Fibroblast of skin of left quadriceps (primary cell): ENCODE results near the gene DHX16.
"Not testable (repeated sequence)": the region's sequence is repeated elsewhere in the genome, so short reads cannot be mapped to it uniquely, and the experiment has no call there.

Experiments
- DNase-seq, 2 experiments: peaks; one replicate each; pipeline ENCODE4 v3.0.0-alpha.2; 2013; ENCODE audit warnings: low read depth in 2 of 2

Gene DHX16

DNA sequence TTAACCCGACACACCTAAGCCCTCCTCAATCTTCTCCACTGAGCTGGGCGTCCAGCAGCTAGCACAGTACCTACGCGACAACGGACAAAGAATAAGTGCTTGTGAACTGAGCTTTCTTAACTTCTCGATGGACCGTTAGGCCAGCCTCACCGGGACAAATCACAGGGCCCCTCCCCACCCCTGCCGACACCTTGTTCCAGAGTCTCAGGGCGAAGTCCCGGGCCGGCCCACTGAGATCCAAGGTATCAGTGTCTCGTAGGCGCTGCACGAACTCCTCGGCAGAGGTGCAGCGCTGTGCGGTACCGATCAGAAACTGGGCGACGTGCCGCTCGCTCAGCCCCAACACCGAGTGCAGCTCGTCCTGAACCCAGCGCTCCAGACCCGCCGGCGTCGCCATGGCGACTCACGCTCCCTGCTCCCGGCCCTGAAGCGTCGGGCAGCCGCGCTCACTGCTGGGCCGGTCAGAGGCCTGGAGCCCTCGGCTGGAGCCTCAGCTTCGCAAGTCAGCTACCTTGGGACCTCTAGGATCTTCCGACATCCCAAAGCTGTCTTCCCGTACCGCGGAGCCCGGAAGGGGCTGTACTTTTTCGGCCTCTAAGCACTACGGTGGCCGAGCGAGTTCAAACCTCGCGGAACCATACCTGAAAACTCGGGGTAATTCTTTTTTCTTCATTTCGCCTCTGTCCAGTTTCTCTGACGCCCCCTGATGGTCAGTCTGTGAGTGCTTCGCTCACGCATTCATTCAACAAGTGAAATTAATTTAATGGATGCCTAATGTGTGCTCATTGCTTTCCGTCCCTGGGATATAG is at the start of gene DHX16:
DHX16 (minus strand) TSS at position 562 of the 809 bp plus-strand sequence; CDS start at position 397, 165 bp downstream.
- DNase-seq, result peak; percentile 97 to 98

GRCh38 chr6:30722025-30722279 is 49.1 kb upstream of the DHX16 start:
- DNase-seq, result not testable (repeated sequence)

GRCh38 chr6:30721198-30722024 is 48.6 kb upstream of the DHX16 start:
- peak; percentile 79 to 84 for DNase-seq

DNA sequence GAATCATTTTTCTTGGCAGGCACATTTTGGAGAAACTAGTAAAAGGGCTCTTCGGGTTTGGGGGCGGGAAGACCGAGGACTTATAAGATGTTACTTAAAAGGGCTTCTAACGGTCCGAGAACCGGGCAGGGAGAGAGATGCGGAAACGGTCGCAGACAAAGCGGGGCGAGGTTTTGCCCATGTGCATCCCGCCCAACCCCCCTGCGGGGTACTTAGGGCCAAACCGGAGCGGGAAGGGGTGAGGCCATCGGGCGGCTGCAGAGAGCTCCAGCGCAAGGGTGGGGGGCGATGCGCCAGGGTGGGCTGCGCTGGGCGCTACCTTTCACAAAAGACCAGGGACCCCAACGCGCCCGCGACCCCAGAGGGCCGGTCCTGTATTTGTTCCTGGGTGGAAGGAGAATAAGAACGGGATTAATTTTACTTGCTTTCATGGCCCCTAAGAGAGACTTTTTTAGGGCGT is 48.0 kb upstream of the DHX16 start:
- no peak for DNase-seq

- peak; percentile 96 for DNase-seq
Observed at GRCh38 chr6:30719791-30720737, 47.3 kb upstream of the DHX16 start, which contains the start of gene TUBB. Gene TUBB, plus strand, starts transcription at chr6:30720352. Its CDS starts 155 bp downstream, at chr6:30720507.

GRCh38 chr6:30719356-30719755 is 46.5 kb upstream of the DHX16 start:
- DNase-seq, result no peak

GRCh38 chr6:30717845-30718720 is 45.3 kb upstream of the DHX16 start:
- not testable (repeated sequence) for DNase-seq

- peak; percentile 100 for DNase-seq
Observed at GRCh38 chr6:30717129-30717844, 44.5 kb upstream of the DHX16 start, which contains the start of gene MDC1. Gene MDC1, minus strand, starts transcription at chr6:30717281. Its CDS starts 2,106 bp downstream, at chr6:30715175.

GRCh38 chr6:30716879-30717128 is 44.0 kb upstream of the DHX16 start:
- DNase-seq, result no peak

DNA sequence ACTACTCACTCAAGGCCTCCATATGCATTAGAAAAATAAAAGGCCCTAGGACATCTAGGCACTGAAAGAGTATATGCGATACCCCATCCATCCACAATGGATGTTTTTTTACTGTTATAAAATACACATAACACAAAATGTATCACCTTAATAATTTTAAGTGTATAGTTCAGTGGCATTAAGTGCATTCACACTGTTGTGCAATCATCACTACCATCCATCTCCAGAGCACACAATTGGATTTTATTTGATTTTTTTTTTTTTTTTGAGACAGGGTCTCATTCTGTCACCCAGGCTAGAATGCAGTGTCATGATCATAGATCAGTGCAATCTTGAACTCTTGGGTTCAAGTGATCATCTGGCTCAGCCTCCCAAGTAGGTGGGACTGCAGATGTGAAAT is 41.5 kb upstream of the DHX16 start:
- DNase-seq, result no peak

GRCh38 chr6:30712441-30712945 is 39.7 kb upstream of the DHX16 start:
- no peak for DNase-seq

DNA sequence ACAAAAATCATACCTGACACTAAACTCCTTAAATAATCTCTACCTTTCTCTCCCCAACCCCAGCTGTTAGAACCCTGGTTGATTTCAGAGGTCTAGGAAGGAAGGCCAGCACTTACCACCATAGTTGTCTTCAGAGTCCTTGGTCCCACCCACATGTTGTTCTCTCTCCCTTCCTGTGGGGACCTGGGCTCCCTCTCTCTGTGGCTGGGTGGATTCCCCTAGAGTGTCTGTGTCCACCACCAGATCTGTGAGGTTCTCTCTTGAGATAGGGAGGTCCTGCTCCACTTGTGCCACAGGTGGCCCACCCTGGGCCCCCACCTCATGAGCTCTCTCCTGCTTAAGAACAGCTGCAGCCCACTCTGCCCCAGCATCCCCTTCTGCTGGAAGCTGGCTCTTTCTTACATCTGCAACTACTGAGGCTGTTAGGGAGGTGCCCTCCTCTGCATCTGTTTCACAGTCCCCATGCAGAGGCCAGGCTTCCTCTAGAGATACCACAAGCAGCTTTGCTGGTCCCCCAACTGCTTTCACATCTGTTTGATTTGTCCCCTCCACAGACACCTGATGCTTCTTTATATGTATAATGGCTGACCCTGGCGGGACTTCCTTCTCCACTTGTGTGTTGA is 39.1 kb upstream of the DHX16 start:
- no peak for DNase-seq

DNA sequence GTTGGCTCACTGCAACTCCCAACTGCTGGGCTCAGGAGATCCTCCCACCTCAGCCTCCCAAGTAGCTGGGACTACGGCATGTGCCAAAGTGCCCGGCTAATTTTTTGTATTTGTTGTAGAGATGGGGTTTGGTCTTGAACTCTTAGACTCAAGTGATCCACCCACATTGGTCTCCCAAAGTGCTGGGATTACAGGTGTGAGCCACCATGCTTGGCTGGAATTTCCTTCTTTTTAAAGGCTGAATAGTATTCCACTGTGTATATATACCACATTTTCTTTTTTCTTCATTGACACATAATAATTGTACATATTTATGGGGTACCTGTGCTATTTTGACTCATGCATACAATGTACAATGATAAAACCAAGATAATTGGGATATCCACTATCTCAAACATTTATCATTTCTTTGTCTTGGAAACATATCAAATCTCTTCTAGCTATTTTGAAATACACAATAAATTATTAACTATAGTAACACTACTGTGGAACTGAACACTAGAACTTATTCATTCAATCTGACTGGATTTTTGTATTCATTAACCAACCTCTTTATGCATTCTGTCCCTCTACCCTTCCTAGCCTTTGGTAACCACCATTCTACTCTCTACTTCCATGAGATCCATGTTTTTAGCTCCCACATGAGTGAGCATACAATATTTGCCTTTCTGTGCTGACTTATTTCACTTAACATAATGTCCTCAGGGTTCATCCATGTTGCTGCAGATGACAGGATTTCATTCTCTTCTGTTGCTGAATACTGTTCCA is 36.5 kb upstream of the DHX16 start:
- DNase-seq, result no peak

GRCh38 chr6:30707281-30707850 is 34.6 kb upstream of the DHX16 start:
- DNase-seq, result no peak

DNA sequence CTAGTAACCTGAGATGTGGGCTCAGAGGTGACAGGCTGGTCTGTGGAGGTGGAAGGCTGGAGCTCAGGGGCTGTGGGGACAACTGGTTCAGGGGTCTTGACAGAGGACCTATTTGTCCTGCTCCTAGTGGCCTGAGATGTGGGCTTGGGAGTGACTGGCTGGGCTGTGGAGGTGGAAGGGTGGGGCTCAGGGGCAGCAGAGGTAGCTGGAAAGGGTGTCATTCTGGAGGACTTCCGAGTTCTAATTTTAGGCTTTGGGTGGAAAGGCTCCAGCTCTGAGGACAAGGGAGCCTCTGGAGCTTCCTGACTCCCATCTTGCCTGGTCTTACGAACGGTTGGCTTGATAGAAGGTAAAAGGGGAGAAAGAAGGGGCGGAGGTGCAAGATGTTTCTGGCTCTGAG is 32.8 kb upstream of the DHX16 start:
- DNase-seq, result no peak

- DNase-seq, result no peak
Observed at GRCh38 chr6:30703821-30704220, 31.0 kb upstream of the DHX16 start.

DNA sequence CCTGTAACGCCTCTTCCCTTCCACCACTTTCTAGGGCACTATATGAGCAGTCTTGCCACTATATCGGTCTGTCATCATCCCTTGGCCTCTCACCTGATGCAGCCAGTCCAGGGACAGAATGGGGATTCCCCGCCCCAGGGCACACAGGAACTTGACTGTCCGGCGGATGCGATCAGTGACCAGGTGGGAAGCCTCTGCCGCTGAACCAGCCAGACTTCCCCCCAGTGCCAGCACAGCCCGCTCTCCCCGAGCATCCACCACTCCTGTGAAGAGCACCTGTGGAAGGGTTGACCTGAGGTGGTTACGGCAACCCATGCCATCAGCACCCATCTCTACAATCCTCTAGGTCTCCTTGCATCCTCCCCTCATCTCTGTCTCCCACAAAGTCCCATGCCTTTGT is 30.2 kb upstream of the DHX16 start:
- DNase-seq, result no peak

GRCh38 chr6:30700340-30700739 is 27.5 kb upstream of the DHX16 start:
- no peak for DNase-seq

DNA sequence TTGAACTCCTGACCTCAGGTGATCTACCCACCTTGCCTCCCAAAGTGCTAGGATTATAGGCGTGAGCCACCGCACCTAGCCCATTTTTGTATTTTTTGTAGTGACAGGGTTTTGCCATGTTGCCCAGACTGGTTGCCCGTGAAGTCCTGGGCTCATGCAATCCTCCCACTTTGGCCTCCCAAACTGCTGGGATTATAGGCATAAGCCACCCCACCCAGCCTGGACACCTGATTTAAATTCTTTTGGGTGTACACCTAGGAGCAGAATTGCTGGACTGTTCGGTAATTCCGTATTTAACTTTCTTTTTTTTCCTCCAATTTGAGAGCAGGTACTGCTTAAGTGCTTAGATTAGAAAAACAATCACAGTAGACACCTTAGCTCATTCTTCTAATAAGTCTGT is 23.6 kb upstream of the DHX16 start:
- DNase-seq, result no peak
